ENCODE data around the gene NCF2.

Gene NCF2

DNA sequence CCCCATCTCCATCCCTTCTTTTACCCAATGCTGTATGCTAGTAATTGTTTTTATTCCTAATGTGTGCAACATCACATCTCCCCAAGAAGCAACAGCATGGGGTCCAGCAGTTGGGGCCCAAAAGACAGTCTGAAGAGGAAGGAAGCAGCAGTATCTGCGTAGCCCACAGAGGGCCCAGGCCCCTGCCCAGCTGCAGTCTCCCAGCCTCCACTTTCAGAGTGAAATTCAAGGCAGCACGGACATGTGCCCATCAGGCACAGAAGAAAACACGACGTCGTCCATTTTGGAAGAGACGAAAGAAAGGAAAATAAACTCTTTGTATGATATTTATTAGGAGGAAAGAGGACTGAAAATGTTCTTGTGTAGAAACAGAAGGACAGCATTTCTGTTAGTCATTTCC, 37.4 kb downstream of the NCF2 start:
- TF ChIP-seq CTCF (IDR thresholded peaks at IDR 0.05; ENCODE audit: low read depth, low read length, missing control alignments), result no peak

GRCh38 chr1:183552441-183552840, 37.8 kb downstream of the NCF2 start:
- no peak for TF ChIP-seq CTCF (IDR thresholded peaks at IDR 0.05; ENCODE audit: low read depth, low read length, missing control alignments)
- in situ Hi-C loops (cut with HindIII; ENCODE audit: low sequenced_read_pairs), result no loop called here
- no peak overlapping the region for H3K4me3 ChIP-seq (ENCODE audit: low read depth, low read length)
- no peak for DNase-seq (ENCODE audit: low read depth)

More for the DNA sequence above, 37.4 kb downstream of the NCF2 start:
- no peak overlapping the region for H3K4me3 ChIP-seq (ENCODE audit: low read depth, low read length)
- no peak for DNase-seq (ENCODE audit: low read depth)
- in situ Hi-C loops (cut with HindIII; ENCODE audit: low sequenced_read_pairs), result no loop called here

DNA sequence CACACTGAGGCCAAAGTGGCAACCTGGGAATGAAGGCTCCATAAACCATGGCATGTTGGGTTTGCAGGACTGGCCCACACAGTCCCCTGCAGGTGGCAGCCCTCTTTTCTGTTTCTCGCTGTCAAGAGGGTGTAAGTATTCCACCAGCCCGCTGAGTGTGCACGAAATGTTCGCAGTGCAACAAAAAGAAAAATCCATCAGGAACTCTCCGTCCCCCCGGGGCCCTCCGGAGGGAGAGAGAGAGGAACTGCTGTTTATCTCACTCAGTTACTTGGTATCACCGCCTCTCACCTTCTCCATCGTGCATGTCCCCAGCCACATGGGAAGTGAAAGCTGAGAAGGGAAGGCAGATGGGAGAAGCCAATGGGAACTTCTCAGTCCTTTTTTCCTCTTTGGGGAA, 38.3 kb downstream of the NCF2 start:
- H3K4me3 ChIP-seq (ENCODE audit: low read depth, low read length), result no peak overlapping the region
- TF ChIP-seq CTCF (IDR thresholded peaks at IDR 0.05; ENCODE audit: low read depth, low read length, missing control alignments), result no peak
- in situ Hi-C loops (cut with HindIII; ENCODE audit: low sequenced_read_pairs), result no loop called here
- no peak for DNase-seq (ENCODE audit: low read depth)

GRCh38 chr1:183550915-183551314, 39.3 kb downstream of the NCF2 start:
- no peak overlapping the region for H3K4me3 ChIP-seq (ENCODE audit: low read depth, low read length)
- no peak for TF ChIP-seq CTCF (IDR thresholded peaks at IDR 0.05; ENCODE audit: low read depth, low read length, missing control alignments)
- DNase-seq (ENCODE audit: low read depth), result no peak
- in situ Hi-C loops (cut with HindIII; ENCODE audit: low sequenced_read_pairs), result no loop called here

DNA sequence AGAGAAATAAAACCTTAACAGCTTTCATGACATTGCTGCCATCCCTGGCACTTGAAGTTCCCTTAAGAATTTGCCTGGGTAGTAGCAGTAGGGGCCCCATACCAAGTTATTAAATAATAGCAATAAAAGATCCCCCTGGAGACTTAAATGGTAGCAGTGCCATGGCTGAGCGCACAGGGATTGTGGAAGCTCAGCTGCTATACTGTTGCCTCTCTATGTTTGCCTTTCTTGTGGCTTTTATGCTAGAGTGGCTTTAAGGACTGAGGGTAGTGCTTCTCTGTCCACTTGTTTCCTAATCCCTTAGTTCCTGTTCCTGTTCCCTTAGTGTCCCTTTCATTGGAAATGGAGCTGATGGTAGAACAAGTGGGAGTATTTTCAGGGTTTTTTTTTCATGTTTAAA, 42.1 kb downstream of the NCF2 start:
- in situ Hi-C loops (cut with HindIII; ENCODE audit: low sequenced_read_pairs), result no loop called here
- H3K4me3 ChIP-seq (ENCODE audit: low read depth, low read length), result no peak overlapping the region
- DNase-seq (ENCODE audit: low read depth), result no peak
- TF ChIP-seq CTCF (IDR thresholded peaks at IDR 0.05; ENCODE audit: low read depth, low read length, missing control alignments), result no peak

GRCh38 chr1:183546427-183546826, 43.8 kb downstream of the NCF2 start:
- in situ Hi-C loops (cut with HindIII; ENCODE audit: low sequenced_read_pairs), result no loop called here
- no peak for TF ChIP-seq CTCF (IDR thresholded peaks at IDR 0.05; ENCODE audit: low read depth, low read length, missing control alignments)
- DNase-seq (ENCODE audit: low read depth), result no peak
- H3K4me3 ChIP-seq (ENCODE audit: low read depth, low read length), result no peak overlapping the region
